ENCODE results near the gene SLC16A10.
"Not testable (repeated sequence)": the region's sequence is repeated elsewhere in the genome, so short reads cannot be mapped to it uniquely, and the experiment has no call there.

Gene SLC16A10

DNA sequence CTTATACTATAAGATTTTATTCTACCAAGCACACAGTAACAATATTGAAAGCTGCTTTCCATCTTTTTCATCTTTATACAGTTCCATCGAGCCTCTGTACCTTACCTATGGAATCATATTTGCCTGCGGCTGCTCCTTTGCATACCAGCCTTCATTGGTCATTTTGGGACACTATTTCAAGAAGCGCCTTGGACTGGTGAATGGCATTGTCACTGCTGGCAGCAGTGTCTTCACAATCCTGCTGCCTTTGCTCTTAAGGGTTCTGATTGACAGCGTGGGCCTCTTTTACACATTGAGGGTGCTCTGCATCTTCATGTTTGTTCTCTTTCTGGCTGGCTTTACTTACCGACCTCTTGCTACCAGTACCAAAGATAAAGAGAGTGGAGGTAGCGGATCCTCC lies 89.8 kb downstream of the SLC16A10 start:
- in situ Hi-C loops (cut with HindIII; ENCODE audit: low pct_ligation_motif_present, low sequenced_read_pairs), result no loop called here
- H3K27ac ChIP-seq, result no peak overlapping the region
- TF ChIP-seq, protein P1, sequence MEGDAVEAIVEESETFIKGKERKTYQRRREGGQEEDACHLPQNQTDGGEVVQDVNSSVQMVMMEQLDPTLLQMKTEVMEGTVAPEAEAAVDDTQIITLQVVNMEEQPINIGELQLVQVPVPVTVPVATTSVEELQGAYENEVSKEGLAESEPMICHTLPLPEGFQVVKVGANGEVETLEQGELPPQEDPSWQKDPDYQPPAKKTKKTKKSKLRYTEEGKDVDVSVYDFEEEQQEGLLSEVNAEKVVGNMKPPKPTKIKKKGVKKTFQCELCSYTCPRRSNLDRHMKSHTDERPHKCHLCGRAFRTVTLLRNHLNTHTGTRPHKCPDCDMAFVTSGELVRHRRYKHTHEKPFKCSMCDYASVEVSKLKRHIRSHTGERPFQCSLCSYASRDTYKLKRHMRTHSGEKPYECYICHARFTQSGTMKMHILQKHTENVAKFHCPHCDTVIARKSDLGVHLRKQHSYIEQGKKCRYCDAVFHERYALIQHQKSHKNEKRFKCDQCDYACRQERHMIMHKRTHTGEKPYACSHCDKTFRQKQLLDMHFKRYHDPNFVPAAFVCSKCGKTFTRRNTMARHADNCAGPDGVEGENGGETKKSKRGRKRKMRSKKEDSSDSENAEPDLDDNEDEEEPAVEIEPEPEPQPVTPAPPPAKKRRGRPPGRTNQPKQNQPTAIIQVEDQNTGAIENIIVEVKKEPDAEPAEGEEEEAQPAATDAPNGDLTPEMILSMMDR (IDR thresholded peaks at IDR 0.05; ENCODE audit: low read depth, low read length, missing control alignments), result no peak
- no peaks in the 10 kb centered on the region for H3K36me3 ChIP-seq (replicated peaks)
- no peak overlapping the region for H3K4me3 ChIP-seq (ENCODE audit: low read depth, low read length)
- no peak for DNase-seq
- H3K27me3 ChIP-seq (replicated peaks), result no peaks in the 10 kb centered on the region

DNA sequence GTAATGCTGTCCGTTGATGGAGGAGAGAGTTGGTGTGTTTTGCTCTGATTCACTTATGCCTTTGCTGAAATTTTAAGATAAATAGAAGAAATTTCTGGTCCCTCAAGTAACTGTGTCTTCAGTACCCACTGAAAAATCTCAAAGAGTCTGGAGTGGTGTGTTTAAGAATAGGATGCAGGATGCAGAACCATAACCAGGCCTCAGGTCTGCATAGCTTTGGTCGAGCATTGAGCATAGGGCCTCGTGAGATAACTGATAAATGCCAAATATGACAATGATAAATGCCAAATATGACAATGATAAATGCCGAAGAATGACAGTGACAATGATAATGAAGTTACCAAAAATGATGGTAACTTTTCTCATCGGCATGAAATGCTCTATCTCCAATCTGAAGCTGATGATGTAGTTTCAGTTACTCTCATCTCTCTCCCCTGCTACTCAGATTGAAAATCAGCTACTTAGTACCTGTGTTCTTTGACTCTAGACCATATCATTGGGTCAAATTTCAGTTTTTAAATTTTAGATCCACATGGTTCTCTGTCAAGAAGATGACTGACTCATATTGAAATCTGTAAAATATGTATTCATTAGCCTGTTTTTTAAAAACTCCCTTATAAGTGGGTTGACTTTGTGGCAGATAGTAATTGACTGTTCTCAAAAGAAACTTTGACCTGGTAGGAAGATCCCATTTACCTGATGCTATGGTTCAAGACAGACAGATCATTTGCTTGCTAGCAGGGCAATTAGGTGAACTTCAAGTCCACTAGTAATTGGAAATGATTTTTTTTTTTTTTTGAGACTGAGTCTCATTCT lies 96.6 kb downstream of the SLC16A10 start:
- no peaks in the 10 kb centered on the region for H3K27me3 ChIP-seq (replicated peaks)
- H3K4me3 ChIP-seq (ENCODE audit: low read depth, low read length), result no peak overlapping the region
- DNase-seq, result no peak
- H3K27ac ChIP-seq, result no peak overlapping the region
- in situ Hi-C loops (cut with HindIII; ENCODE audit: low pct_ligation_motif_present, low sequenced_read_pairs), result no loop called here
- TF ChIP-seq, protein P1 (IDR thresholded peaks at IDR 0.05; ENCODE audit: low read depth, low read length, missing control alignments), result no peak
- no peaks in the 10 kb centered on the region for H3K36me3 ChIP-seq (replicated peaks)

DNA sequence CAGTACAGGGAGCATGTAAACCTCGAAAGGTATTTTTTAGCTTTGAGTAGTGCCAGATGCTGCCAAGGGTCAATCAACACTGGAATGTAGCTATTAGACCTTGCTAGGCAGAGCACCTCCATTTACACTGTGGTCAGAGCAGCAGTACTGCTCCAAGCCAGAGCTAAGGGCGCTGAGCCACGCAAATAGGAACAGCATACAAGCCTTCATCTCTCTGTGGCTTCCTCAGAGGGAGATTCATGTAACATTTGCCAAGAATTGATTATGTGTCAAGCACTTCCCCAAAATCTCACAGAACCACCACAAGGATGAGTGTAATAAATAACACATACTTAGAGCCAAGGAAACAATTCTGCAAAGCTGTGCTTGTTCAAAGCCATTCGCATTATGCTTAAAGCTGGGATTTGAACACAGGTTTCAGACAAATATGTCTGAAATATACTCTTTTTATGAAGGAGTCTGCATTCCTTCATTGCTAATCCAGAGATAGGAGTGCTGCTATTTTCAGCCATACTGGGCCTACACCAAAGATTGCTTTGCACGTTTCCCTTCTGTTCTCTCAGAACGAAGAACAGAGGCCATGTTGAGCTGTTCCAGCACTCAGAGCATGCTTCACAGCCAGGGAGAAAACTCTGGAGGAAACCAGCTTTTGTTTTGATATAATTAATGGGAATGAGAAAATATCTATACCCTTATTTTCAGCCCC lies 97.7 kb downstream of the SLC16A10 start:
- no peaks in the 10 kb centered on the region for H3K36me3 ChIP-seq (replicated peaks)
- H3K27ac ChIP-seq, result no peak overlapping the region
- in situ Hi-C loops (cut with HindIII; ENCODE audit: low pct_ligation_motif_present, low sequenced_read_pairs), result no loop called here
- no peak overlapping the region for H3K4me3 ChIP-seq (ENCODE audit: low read depth, low read length)
- TF ChIP-seq, protein P1 (IDR thresholded peaks at IDR 0.05; ENCODE audit: low read depth, low read length, missing control alignments), result no peak
- no peaks in the 10 kb centered on the region for H3K27me3 ChIP-seq (replicated peaks)
- no peak for DNase-seq

DNA sequence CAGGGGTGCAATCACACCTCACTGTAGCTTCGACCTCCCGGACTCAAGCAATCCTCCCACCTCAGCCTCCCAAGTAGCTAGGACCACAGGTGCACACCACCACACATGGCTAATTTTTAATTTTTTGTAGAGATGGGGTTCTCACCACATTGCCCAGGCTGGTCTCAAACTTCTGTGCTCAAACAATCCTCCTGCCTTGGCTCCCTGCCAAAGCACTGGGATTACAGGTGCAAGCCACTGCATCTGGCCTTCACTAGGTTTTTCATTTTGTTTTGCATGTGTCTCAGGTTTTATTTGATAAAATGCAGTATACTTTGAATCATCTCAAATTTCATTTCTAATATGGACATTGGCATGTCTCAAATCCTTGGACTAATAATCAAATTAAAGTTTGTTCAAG lies 98.7 kb downstream of the SLC16A10 start:
- Histone ChIP-seq H3K4me3 (ENCODE audit: low read depth, low read length) (no peak overlapping the region), H3K27ac (no peak overlapping the region), H3K27me3 (replicated peaks) (no peaks in the 10 kb centered on the region), H3K36me3 (replicated peaks) (no peaks in the 10 kb centered on the region)
- in situ Hi-C loops (cut with HindIII; ENCODE audit: low pct_ligation_motif_present, low sequenced_read_pairs), result no loop called here
- TF ChIP-seq, protein P1 (IDR thresholded peaks at IDR 0.05; ENCODE audit: low read depth, low read length, missing control alignments), result no peak
- no peak for DNase-seq

DNA sequence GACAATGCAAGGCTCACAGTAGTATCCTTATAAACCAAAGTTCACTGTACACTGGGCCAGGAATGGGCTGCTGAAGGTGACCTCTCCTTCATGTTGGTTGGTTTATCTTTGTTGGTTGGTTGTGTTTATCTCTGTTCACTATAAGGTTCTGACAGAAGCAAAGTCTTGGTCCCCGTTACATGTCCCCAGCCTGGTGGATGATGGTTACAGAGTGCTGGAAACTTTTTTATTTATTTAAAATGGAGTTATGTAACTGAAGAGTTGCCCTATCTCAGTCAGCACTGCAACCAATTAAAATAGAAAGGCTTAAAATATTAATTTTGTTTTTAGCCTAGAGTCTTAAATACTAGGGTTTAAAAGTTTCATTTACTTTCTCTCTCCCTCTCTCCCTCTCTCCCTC lies 100.6 kb downstream of the SLC16A10 start:
- in situ Hi-C loops (cut with HindIII; ENCODE audit: low pct_ligation_motif_present, low sequenced_read_pairs), result no loop called here
- H3K27ac ChIP-seq, result no peak overlapping the region
- no peaks in the 10 kb centered on the region for H3K27me3 ChIP-seq (replicated peaks)
- no peaks in the 10 kb centered on the region for H3K36me3 ChIP-seq (replicated peaks)
- H3K4me3 ChIP-seq (ENCODE audit: low read depth, low read length), result no peak overlapping the region
- TF ChIP-seq, protein P1 (IDR thresholded peaks at IDR 0.05; ENCODE audit: low read depth, low read length, missing control alignments), result no peak
- DNase-seq, result no peak

DNA sequence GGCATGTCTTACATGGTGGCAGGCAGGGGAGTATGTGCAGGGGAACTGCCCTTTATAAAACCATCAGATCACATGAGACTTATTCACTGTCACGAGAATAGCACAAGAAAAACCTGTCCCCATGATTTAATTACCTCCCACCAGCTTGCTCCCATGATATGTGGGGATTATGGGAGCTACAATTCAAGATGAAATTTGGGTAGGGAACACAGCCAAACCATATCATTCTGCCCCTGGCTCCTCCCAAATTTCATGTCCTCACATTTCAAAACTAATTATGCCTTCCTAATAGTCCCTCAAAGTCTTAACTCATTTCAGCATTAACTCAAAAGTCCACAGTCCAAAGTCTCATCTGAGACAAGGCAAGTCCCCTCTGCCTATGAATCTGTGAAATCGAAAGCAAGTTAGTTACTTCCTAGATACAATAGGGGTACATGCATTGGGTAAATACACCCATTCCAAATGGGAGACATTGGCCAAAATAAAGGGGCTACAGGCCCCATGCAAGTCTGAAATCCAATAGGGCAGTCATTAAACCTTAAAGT lies 102.4 kb downstream of the SLC16A10 start:
- H3K27me3 ChIP-seq (replicated peaks); in situ Hi-C loops (cut with HindIII; ENCODE audit: low pct_ligation_motif_present, low sequenced_read_pairs); H3K36me3 ChIP-seq (replicated peaks); H3K27ac ChIP-seq; H3K4me3 ChIP-seq (ENCODE audit: low read depth, low read length); DNase-seq: not testable (repeated sequence)

All from brain microvascular endothelial cell (primary cell).